ENCODE data around the gene RASEF.
A peak's percentile ranks its signal among the peaks of the same experiment; 100 is the strongest.
"Not testable (repeated sequence)": the region's sequence is repeated elsewhere in the genome, so short reads cannot be mapped to it uniquely, and the experiment has no call there.

The RASEF gene

GRCh38 chr9:82987370-82988189, 75.4 kb downstream of the RASEF start:
- Mint-ChIP-seq H3K4me1 (no peaks in the 10 kb centered on the region), H3K4me3 (no peak overlapping the region), H3K27ac (no peak overlapping the region), H3K9me3 (peaks cover 4% of the 10 kb centered on the region), H3K36me3 (no peaks in the 10 kb centered on the region)
- ATAC-seq (no peak), DNase-seq (ENCODE audit: low spot score in 2 of 2) (no peak)

GRCh38 chr9:82981552-82981951, 81.4 kb downstream of the RASEF start:
- no peak overlapping the region for H3K27ac Mint-ChIP-seq
- no peak overlapping the region for H3K4me3 Mint-ChIP-seq
- peaks cover 4% of the 10 kb centered on the region for H3K9me3 Mint-ChIP-seq
- H3K4me1 Mint-ChIP-seq: no peaks in the 10 kb centered on the region
- H3K36me3 Mint-ChIP-seq: no peaks in the 10 kb centered on the region
- ATAC-seq (no peak), DNase-seq (ENCODE audit: low spot score in 2 of 2) (no peak)

GRCh38 chr9:82975176-82975575, 87.8 kb downstream of the RASEF start:
- ATAC-seq: no peak
- no peak for DNase-seq (ENCODE audit: low spot score in 2 of 2)
- Mint-ChIP-seq H3K9me3 (peaks cover 7% of the 10 kb centered on the region), H3K27ac (no peak overlapping the region), H3K4me1 (no peaks in the 10 kb centered on the region), H3K36me3 (no peaks in the 10 kb centered on the region), H3K4me3 (no peak overlapping the region)

- no peak for ATAC-seq
- Mint-ChIP-seq H3K9me3 (peaks cover 7% of the 10 kb centered on the region), H3K36me3 (no peaks in the 10 kb centered on the region), H3K4me1 (no peaks in the 10 kb centered on the region), H3K27ac (no peak overlapping the region), H3K4me3 (no peak overlapping the region)
- no peak for DNase-seq (ENCODE audit: low spot score in 2 of 2)
These were observed 90.5 kb downstream of the RASEF start for GRCh38 chr9:82972446-82972845.

- no peak overlapping the region for H3K4me3 Mint-ChIP-seq
- H3K27ac Mint-ChIP-seq: no peak overlapping the region
- H3K4me1 Mint-ChIP-seq: no peaks in the 10 kb centered on the region
- no peaks in the 10 kb centered on the region for H3K36me3 Mint-ChIP-seq
- ATAC-seq: no peak
- DNase-seq (ENCODE audit: low spot score in 2 of 2): no peak
- H3K9me3 Mint-ChIP-seq: peaks cover 7% of the 10 kb centered on the region
These were observed 92.6 kb downstream of the RASEF start for GRCh38 chr9:82970359-82970758.

GRCh38 chr9:82969291-82969690, 93.7 kb downstream of the RASEF start:
- Mint-ChIP-seq H3K9me3 (no peaks in the 10 kb centered on the region), H3K4me3 (no peak overlapping the region), H3K36me3 (no peaks in the 10 kb centered on the region), H3K27ac (no peak overlapping the region), H3K4me1 (no peaks in the 10 kb centered on the region)
- ATAC-seq: no peak
- no peak for DNase-seq (ENCODE audit: low spot score in 2 of 2)

GRCh38 chr9:82968816-82969215, 94.1 kb downstream of the RASEF start:
- no peak for ATAC-seq
- DNase-seq (ENCODE audit: low spot score in 2 of 2): no peak
- H3K9me3 Mint-ChIP-seq: no peaks in the 10 kb centered on the region
- H3K27ac Mint-ChIP-seq: no peak overlapping the region
- no peak overlapping the region for H3K4me3 Mint-ChIP-seq
- no peaks in the 10 kb centered on the region for H3K4me1 Mint-ChIP-seq
- no peaks in the 10 kb centered on the region for H3K36me3 Mint-ChIP-seq

GRCh38 chr9:82968388-82968787, 94.6 kb downstream of the RASEF start:
- Mint-ChIP-seq H3K4me3 (no peak overlapping the region), H3K9me3 (no peaks in the 10 kb centered on the region), H3K36me3 (no peaks in the 10 kb centered on the region), H3K4me1 (no peaks in the 10 kb centered on the region), H3K27ac (no peak overlapping the region)
- ATAC-seq: no peak
- no peak for DNase-seq (ENCODE audit: low spot score in 2 of 2)

- no peaks in the 10 kb centered on the region for H3K9me3 Mint-ChIP-seq
- peak; percentile 58 for ATAC-seq
- H3K27ac Mint-ChIP-seq: no peak overlapping the region
- H3K4me3 Mint-ChIP-seq: no peak overlapping the region
- H3K36me3 Mint-ChIP-seq: no peaks in the 10 kb centered on the region
- peak in 1 of 2 donors; percentile 50 for DNase-seq (ENCODE audit: low spot score in 2 of 2)
- no peaks in the 10 kb centered on the region for H3K4me1 Mint-ChIP-seq
These were observed 101.3 kb downstream of the RASEF start for GRCh38 chr9:82961504-82962125.

GRCh38 chr9:82957529-82958379, 105.2 kb downstream of the RASEF start:
- H3K4me3 Mint-ChIP-seq: no peak overlapping the region
- DNase-seq (ENCODE audit: low spot score in 2 of 2): no peak
- no peak overlapping the region for H3K27ac Mint-ChIP-seq

GRCh38 chr9:82949203-82949602, 113.7 kb downstream of the RASEF start:
- no peak for DNase-seq (ENCODE audit: low spot score in 2 of 2)
- Mint-ChIP-seq H3K4me3 (no peak overlapping the region), H3K9me3 (no peaks in the 10 kb centered on the region), H3K36me3 (no peaks in the 10 kb centered on the region), H3K4me1 (no peaks in the 10 kb centered on the region), H3K27ac (no peak overlapping the region)
- no peak for ATAC-seq

More at GRCh38 chr9:82957529-82958379, 105.2 kb downstream of the RASEF start:
- H3K36me3 Mint-ChIP-seq: no peaks in the 10 kb centered on the region
- no peaks in the 10 kb centered on the region for H3K4me1 Mint-ChIP-seq
- no peak for ATAC-seq
- no peaks in the 10 kb centered on the region for H3K9me3 Mint-ChIP-seq

- Mint-ChIP-seq H3K4me1 (no peaks in the 10 kb centered on the region), H3K9me3 (peaks cover 6% of the 10 kb centered on the region), H3K27ac (no peak overlapping the region), H3K4me3 (no peak overlapping the region), H3K36me3 (no peaks in the 10 kb centered on the region)
- ATAC-seq (no peak), DNase-seq (ENCODE audit: low spot score in 2 of 2) (no peak)
These were observed 122.6 kb downstream of the RASEF start for GRCh38 chr9:82940376-82940775.

- Mint-ChIP-seq H3K27ac (no peak overlapping the region), H3K9me3 (peaks cover 6% of the 10 kb centered on the region), H3K4me3 (no peak overlapping the region), H3K36me3 (no peaks in the 10 kb centered on the region), H3K4me1 (no peaks in the 10 kb centered on the region)
- ATAC-seq: no peak
- DNase-seq (ENCODE audit: low spot score in 2 of 2): no peak
These were observed 123.5 kb downstream of the RASEF start for GRCh38 chr9:82939451-82939850.

- Mint-ChIP-seq H3K4me3 (no peak overlapping the region), H3K27ac (no peak overlapping the region)
These were observed 124.3 kb downstream of the RASEF start for GRCh38 chr9:82938426-82939218.

GRCh38 chr9:82936561-82936960, 126.4 kb downstream of the RASEF start:
- H3K36me3 Mint-ChIP-seq; H3K9me3 Mint-ChIP-seq; H3K4me3 Mint-ChIP-seq; ATAC-seq; DNase-seq (ENCODE audit: low spot score in 2 of 2); H3K4me1 Mint-ChIP-seq; H3K27ac Mint-ChIP-seq: not testable (repeated sequence)

More at GRCh38 chr9:82938426-82939218, 124.3 kb downstream of the RASEF start:
- DNase-seq (ENCODE audit: low spot score in 2 of 2): no peak
- H3K9me3 Mint-ChIP-seq: peaks cover 6% of the 10 kb centered on the region
- no peak for ATAC-seq
- H3K36me3 Mint-ChIP-seq: no peaks in the 10 kb centered on the region
- H3K4me1 Mint-ChIP-seq: no peaks in the 10 kb centered on the region
